ENCODE measurements around the gene RBPMS2. TPM values are rescaled to one million over a fixed set of nuclear protein-coding genes. Genes with fewer than 3 reads are reported as not detected.

Gene RBPMS2
- polyA plus RNA-seq, 1 donor (not counting 4 experiments of a cell fraction or from before 2014, with no cell fraction given), result not detected

DNA sequence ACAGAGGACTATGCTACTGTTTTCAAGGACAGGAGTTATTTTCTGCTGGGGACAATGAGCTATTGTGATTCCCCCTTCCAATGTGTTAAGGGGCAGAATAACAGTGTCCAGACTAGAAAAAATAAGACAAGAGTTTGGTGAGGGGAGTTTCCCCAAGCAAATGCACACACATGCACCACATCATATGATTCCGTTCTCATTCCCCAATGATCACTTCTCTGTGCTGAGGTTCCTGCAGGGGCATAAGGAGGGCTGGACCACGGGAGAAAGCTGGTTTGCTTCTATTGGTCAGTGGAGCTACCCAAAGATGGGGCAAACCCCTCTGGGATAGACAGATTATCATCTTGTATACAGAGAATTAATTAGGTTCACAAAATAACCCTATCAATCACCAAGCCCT, 80.6 kb downstream of the RBPMS2 start:
- H3K27ac ChIP-seq (ENCODE audit: control insufficient read depth, insufficient read depth, low read length), result no peak overlapping the region
- H3K4me1 ChIP-seq (ENCODE audit: control insufficient read depth, extremely low read depth, insufficient read depth, low read length), result peaks cover 23% of the 10 kb centered on the region
- FAIRE-seq, result no peak

DNA sequence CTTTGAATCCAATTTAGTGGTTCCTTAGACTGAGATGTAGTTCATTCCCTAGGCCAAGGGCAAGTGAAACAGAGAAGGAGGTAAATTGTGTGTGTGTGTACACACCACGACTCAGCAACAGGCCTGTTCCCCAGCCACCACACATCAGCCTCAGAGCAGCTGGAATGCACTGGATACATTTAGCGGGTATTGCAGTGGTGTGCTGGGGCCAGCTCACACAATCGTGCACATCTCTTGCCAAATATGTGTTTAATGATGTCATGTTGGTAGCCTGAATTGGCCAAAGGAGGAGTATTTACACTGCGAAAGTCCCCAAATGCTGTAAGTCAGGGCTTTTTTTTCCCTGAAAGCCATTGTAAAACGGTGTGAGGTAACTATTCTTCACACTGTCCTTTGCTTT, 82.3 kb downstream of the RBPMS2 start:
- dilution Hi-C loops (cut with MboI; ENCODE audit: extremely low pct_ligation_motif_present, low sequenced_read_pairs), result no loop called here
- no peak overlapping the region for H3K9ac ChIP-seq (ENCODE audit: control insufficient read depth, extremely low read depth, insufficient read depth, low read length)
- H3K27ac ChIP-seq (ENCODE audit: control insufficient read depth, insufficient read depth, low read length), result no peak overlapping the region
- no peaks in the 10 kb centered on the region for H3K9me3 ChIP-seq (ENCODE audit: control insufficient read depth, low read depth, low read length)
- no peak for TF ChIP-seq EZH2 (IDR thresholded peaks at IDR 0.05; ENCODE audit: low read length)
- TF ChIP-seq, protein P1, sequence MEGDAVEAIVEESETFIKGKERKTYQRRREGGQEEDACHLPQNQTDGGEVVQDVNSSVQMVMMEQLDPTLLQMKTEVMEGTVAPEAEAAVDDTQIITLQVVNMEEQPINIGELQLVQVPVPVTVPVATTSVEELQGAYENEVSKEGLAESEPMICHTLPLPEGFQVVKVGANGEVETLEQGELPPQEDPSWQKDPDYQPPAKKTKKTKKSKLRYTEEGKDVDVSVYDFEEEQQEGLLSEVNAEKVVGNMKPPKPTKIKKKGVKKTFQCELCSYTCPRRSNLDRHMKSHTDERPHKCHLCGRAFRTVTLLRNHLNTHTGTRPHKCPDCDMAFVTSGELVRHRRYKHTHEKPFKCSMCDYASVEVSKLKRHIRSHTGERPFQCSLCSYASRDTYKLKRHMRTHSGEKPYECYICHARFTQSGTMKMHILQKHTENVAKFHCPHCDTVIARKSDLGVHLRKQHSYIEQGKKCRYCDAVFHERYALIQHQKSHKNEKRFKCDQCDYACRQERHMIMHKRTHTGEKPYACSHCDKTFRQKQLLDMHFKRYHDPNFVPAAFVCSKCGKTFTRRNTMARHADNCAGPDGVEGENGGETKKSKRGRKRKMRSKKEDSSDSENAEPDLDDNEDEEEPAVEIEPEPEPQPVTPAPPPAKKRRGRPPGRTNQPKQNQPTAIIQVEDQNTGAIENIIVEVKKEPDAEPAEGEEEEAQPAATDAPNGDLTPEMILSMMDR (optimal IDR thresholded peaks at IDR 0.05 in 1 of 3, IDR thresholded peaks at IDR 0.05 in 1 of 3, conservative IDR thresholded peaks at IDR 0.05 in 1 of 3; ENCODE audit: extremely low read depth in 1 of 3, insufficient read depth in 2 of 3, low read length in 3 of 3), result no peak
- H4K20me1 ChIP-seq (ENCODE audit: control insufficient read depth, extremely low read depth, insufficient read depth, low read length), result peaks cover 5% of the 10 kb centered on the region
- H3K9me1 ChIP-seq (ENCODE audit: control insufficient read depth, extremely low read depth, insufficient read depth, low read length), result no peaks in the 10 kb centered on the region
- peaks cover 14% of the 10 kb centered on the region for H3K79me2 ChIP-seq (ENCODE audit: control insufficient read depth, insufficient read depth, low read length)
- DNase-seq (ENCODE audit: low read depth, low spot score) (no peak), FAIRE-seq (peak; percentile 5)
- H3K27me3 ChIP-seq (ENCODE audit: control insufficient read depth, extremely low read depth, insufficient read depth, low read length), result no peaks in the 10 kb centered on the region
- no peak overlapping the region for H3K4me3 ChIP-seq (ENCODE audit: control insufficient read depth in 2 of 3, extremely low read depth in 1 of 3, insufficient read depth in 2 of 3, low read depth in 1 of 3, low read length in 3 of 3)
- peaks cover 22 to 29% of the 10 kb centered on the region in 2 experiments for H3K36me3 ChIP-seq (ENCODE audit: control insufficient read depth in 2 of 2, extremely low read depth in 1 of 2, insufficient read depth in 2 of 2, low read length in 2 of 2)
- no peak overlapping the region for H2AFZ ChIP-seq (ENCODE audit: control insufficient read depth, low read length)
- peaks cover 8% of the 10 kb centered on the region for H3K4me1 ChIP-seq (ENCODE audit: control insufficient read depth, extremely low read depth, insufficient read depth, low read length)
- no peak overlapping the region for H3K4me2 ChIP-seq (ENCODE audit: control insufficient read depth, extremely low read depth, insufficient read depth, low read depth, low read length)

More for the DNA sequence above, 80.6 kb downstream of the RBPMS2 start:
- Histone ChIP-seq H3K4me2 (ENCODE audit: control insufficient read depth, extremely low read depth, insufficient read depth, low read depth, low read length) (no peak overlapping the region), H3K79me2 (ENCODE audit: control insufficient read depth, insufficient read depth, low read length) (peaks cover 29% of the 10 kb centered on the region), H3K9me1 (ENCODE audit: control insufficient read depth, extremely low read depth, insufficient read depth, low read length) (peaks cover 2% of the 10 kb centered on the region), H2AFZ (ENCODE audit: control insufficient read depth, low read length) (no peak overlapping the region), H4K20me1 (ENCODE audit: control insufficient read depth, extremely low read depth, insufficient read depth, low read length) (peaks cover 6% of the 10 kb centered on the region), H3K4me3 (ENCODE audit: control insufficient read depth in 2 of 3, extremely low read depth in 1 of 3, insufficient read depth in 2 of 3, low read depth in 1 of 3, low read length in 3 of 3) (no peak overlapping the region), H3K9me3 (ENCODE audit: control insufficient read depth, low read depth, low read length) (no peaks in the 10 kb centered on the region), H3K36me3 (ENCODE audit: control insufficient read depth in 2 of 2, extremely low read depth in 1 of 2, insufficient read depth in 2 of 2, low read length in 2 of 2) (peaks cover 22 to 23% of the 10 kb centered on the region in 2 experiments), H3K27me3 (ENCODE audit: control insufficient read depth, extremely low read depth, insufficient read depth, low read length) (no peaks in the 10 kb centered on the region), H3K9ac (ENCODE audit: control insufficient read depth, extremely low read depth, insufficient read depth, low read length) (no peak overlapping the region)
- DNase-seq (ENCODE audit: low read depth, low spot score), result no peak
- dilution Hi-C loops (cut with MboI; ENCODE audit: extremely low pct_ligation_motif_present, low sequenced_read_pairs), result no loop called here
- no peak for TF ChIP-seq EZH2 (IDR thresholded peaks at IDR 0.05; ENCODE audit: low read length)
- TF ChIP-seq, protein P1 (optimal IDR thresholded peaks at IDR 0.05 in 1 of 3, IDR thresholded peaks at IDR 0.05 in 1 of 3, conservative IDR thresholded peaks at IDR 0.05 in 1 of 3; ENCODE audit: extremely low read depth in 1 of 3, insufficient read depth in 2 of 3, low read length in 3 of 3), result no peak

Data from keratinocyte (primary cell).